ENCODE results near the gene PGAM1.
"Not testable (repeated sequence)": the region's sequence is repeated elsewhere in the genome, so short reads cannot be mapped to it uniquely, and the experiment has no call there.

PGAM1 gene

DNA sequence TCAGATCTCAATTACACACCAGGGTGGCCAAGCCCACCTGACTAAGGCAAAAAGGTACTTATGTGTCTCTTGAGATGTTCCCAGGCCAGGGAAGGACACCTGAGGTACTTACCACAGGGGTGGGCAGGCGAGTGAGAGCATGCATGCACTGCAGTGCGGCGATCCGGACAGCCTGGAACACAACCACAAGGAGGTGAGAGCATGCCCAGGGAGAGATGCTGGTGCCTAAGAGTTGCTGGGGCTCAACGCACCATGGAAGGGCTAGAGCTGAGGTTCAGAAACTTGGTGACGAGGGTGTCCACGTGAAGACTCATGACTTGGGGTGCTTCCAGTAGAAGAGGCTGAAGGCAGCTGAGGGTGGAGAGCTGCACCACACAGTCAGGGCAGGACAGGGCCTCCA lies 33.1 kb downstream of the PGAM1 start:
- Mint-ChIP-seq H3K27ac (no peak overlapping the region), H3K36me3 (ENCODE audit: low read depth) (peaks cover 41% of the 10 kb centered on the region), H3K27me3 (ENCODE audit: low read depth) (no peaks in the 10 kb centered on the region), H3K4me1 (ENCODE audit: low read depth) (peaks cover 9% of the 10 kb centered on the region), H3K9me3 (no peaks in the 10 kb centered on the region), H3K4me3 (no peak overlapping the region)

DNA sequence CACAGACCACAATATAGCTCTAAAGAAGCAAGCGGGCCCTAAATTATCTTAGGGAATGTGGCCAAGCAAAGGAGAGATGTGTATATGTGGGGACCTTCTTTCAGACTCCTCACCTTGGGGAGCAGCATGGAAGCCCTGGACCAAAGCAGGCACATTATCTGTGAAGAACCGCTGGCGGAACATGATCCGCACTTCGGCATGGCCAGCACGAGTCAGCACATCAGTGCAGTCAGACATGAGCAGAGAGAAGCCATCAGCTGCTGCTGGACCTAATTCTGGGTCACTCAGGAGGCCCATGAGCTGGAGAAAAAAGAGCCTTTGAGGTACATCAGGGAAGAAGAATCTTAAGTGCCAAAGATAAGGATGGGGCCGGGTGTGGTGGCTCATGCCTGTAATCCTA lies 33.9 kb downstream of the PGAM1 start:
- Mint-ChIP-seq H3K27ac (peak overlapping the region; percentile 33), H3K36me3 (ENCODE audit: low read depth) (peaks cover 36% of the 10 kb centered on the region)

GRCh38 chr10:97462309-97462708 lies 36.3 kb downstream of the PGAM1 start:
- H3K36me3 Mint-ChIP-seq (ENCODE audit: low read depth): peaks cover 33% of the 10 kb centered on the region

More for the DNA sequence above, 33.9 kb downstream of the PGAM1 start:
- Mint-ChIP-seq H3K27me3 (ENCODE audit: low read depth) (no peaks in the 10 kb centered on the region), H3K4me3 (no peak overlapping the region), H3K4me1 (ENCODE audit: low read depth) (peaks cover 1% of the 10 kb centered on the region), H3K9me3 (no peaks in the 10 kb centered on the region)

DNA sequence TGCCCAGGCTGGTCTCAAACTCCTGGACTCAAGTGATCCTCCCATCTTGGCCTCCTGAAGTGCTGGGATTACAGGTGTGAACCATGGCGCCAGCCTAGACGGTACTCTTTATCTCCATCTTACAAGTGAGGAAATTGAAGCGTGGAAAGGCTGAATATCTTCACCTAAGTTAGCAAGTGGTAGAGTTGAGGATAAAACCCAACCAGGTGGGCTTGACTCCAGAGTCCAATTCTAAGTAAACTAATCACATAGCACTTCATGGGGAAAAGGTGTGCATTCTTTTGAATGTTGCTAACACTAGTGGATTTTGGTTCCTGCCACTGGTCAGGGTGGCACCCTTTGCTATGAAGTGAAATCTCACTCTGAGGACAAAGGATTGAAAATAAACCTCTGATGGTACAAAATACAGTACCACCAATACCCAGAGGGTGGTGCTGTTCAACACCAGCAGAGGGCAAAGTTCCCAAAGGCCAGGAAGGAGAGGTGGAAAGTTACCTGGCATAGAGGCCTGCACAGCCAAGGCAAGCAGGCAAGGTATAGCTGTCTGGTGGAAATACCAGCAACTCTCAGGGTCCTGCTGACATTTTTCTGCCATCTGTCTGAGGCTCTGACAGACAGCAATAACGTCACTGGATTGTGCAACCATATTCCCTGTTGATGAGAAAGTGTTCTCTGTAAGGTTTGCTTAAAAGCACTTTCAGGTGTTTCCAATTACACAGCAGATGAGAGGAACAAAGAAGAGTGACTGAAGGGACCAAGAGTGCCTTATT lies 37.6 kb downstream of the PGAM1 start:
- Mint-ChIP-seq H3K9me3 (no peaks in the 10 kb centered on the region), H3K4me3 (no peak overlapping the region), H3K27ac (no peak overlapping the region), H3K27me3 (ENCODE audit: low read depth) (no peaks in the 10 kb centered on the region), H3K4me1 (ENCODE audit: low read depth) (peaks cover 1% of the 10 kb centered on the region), H3K36me3 (ENCODE audit: low read depth) (peaks cover 27% of the 10 kb centered on the region)

More at GRCh38 chr10:97462309-97462708, 36.3 kb downstream of the PGAM1 start:
- Mint-ChIP-seq H3K27ac (no peak overlapping the region), H3K4me3 (no peak overlapping the region), H3K9me3 (no peaks in the 10 kb centered on the region), H3K27me3 (ENCODE audit: low read depth) (no peaks in the 10 kb centered on the region), H3K4me1 (ENCODE audit: low read depth) (peaks cover 1% of the 10 kb centered on the region)

DNA sequence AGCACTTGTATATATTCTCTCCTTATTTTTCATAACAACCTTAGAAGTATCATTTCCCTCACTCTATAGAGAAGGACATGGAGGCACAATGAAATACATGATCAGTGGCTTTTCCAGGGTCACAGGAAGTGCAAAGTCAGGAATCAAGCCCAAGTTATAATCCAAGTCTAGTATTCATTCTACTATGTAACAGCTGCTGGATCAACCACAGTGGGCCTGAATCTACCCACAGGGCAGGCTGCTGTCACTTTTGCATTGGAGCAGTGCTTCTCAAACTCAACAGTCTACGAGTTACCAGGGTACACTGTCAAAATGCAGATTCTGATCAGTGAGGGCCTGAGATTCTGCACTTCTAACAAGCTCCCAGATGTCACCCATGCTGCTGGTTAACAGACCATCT lies 38.2 kb downstream of the PGAM1 start:
- H3K27ac Mint-ChIP-seq: no peak overlapping the region
- no peaks in the 10 kb centered on the region for H3K9me3 Mint-ChIP-seq
- H3K27me3 Mint-ChIP-seq (ENCODE audit: low read depth): no peaks in the 10 kb centered on the region
- H3K4me1 Mint-ChIP-seq (ENCODE audit: low read depth): peaks cover 1% of the 10 kb centered on the region
- no peak overlapping the region for H3K4me3 Mint-ChIP-seq
- H3K36me3 Mint-ChIP-seq (ENCODE audit: low read depth): peaks cover 29% of the 10 kb centered on the region

DNA sequence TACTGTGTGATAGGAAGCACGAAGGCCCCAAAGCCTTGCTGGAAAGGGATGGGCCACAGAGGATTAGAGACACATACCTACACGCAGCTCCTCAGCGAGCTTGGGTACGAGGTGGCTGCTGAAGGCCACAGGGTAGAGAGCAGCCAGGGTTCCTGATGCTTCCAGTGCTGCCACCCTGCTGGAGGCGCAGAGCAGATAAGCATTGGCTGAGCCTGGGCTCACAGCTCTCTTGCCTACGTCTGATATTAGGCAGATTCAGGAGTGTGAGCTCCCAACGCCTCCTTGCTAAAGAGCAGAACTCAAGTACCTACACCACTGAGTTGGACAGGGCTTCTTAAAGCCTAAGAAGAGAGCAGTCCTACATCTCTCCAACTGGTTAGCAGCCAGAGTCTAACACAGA lies 40.0 kb downstream of the PGAM1 start:
- Mint-ChIP-seq H3K27me3 (ENCODE audit: low read depth) (no peaks in the 10 kb centered on the region), H3K4me1 (ENCODE audit: low read depth) (peaks cover 1% of the 10 kb centered on the region), H3K9me3 (no peaks in the 10 kb centered on the region)

GRCh38 chr10:97466755-97467154 lies 40.8 kb downstream of the PGAM1 start:
- no peaks in the 10 kb centered on the region for H3K9me3 Mint-ChIP-seq
- peaks cover 1% of the 10 kb centered on the region for H3K4me1 Mint-ChIP-seq (ENCODE audit: low read depth)
- H3K27me3 Mint-ChIP-seq (ENCODE audit: low read depth): no peaks in the 10 kb centered on the region
- H3K36me3 Mint-ChIP-seq (ENCODE audit: low read depth): peaks cover 33% of the 10 kb centered on the region
- H3K4me3 Mint-ChIP-seq: no peak overlapping the region
- H3K27ac Mint-ChIP-seq: no peak overlapping the region

More for the DNA sequence above, 40.0 kb downstream of the PGAM1 start:
- H3K27ac Mint-ChIP-seq: no peak overlapping the region
- no peak overlapping the region for H3K4me3 Mint-ChIP-seq
- peaks cover 31% of the 10 kb centered on the region for H3K36me3 Mint-ChIP-seq (ENCODE audit: low read depth)

DNA sequence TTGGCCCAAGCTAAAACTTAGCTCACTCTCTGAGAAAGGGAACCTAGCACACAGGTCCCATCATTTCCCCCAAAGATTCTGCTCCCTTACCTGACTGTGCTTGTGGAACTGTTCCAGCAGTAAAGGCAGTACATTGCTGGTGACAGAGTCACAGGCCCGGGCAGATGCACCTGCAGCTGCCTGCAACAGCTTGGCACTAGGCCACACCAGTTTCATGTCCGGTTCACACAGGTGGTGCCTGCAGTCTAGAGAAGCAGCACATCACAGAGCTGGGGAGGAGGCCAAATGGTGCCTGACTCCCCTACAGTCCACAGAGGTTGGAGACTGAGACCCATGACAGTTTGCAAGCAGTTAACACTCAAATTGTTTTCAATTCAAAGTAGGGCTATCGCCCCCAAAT lies 42.2 kb downstream of the PGAM1 start:
- Mint-ChIP-seq H3K36me3 (ENCODE audit: low read depth) (peaks cover 35% of the 10 kb centered on the region), H3K4me1 (ENCODE audit: low read depth) (peaks cover 1% of the 10 kb centered on the region), H3K27ac (no peak overlapping the region), H3K27me3 (ENCODE audit: low read depth) (no peaks in the 10 kb centered on the region), H3K9me3 (no peaks in the 10 kb centered on the region), H3K4me3 (no peak overlapping the region)

- H3K36me3 Mint-ChIP-seq (ENCODE audit: low read depth): peaks cover 35% of the 10 kb centered on the region
- not testable (repeated sequence) for H3K27me3 Mint-ChIP-seq (ENCODE audit: low read depth); H3K9me3 Mint-ChIP-seq; H3K4me1 Mint-ChIP-seq (ENCODE audit: low read depth); H3K4me3 Mint-ChIP-seq; H3K27ac Mint-ChIP-seq
These were observed 42.8 kb downstream of the PGAM1 start for GRCh38 chr10:97468781-97469180.

DNA sequence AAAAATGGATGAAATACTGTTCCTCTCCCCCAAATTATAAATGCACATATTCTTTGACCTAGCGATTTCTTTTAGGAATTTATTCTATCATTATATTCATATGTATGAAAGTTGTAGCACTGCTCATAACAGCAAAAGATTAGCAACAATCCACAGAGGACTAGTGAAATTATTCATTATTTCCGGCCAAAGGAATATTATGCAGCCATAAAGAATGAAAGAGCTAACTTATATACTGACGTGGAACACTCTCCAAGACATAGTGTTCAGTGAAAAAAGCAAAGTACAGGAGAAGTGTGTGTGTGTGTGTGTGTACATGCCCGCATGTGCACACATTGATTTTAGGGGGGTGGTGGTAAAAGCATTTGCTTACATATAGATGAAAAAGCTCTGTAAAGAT lies 48.9 kb downstream of the PGAM1 start:
- Mint-ChIP-seq H3K27me3 (ENCODE audit: low read depth) (no peaks in the 10 kb centered on the region), H3K27ac (no peak overlapping the region), H3K4me1 (ENCODE audit: low read depth) (no peaks in the 10 kb centered on the region), H3K36me3 (ENCODE audit: low read depth) (peaks cover 50% of the 10 kb centered on the region), H3K4me3 (no peak overlapping the region), H3K9me3 (no peaks in the 10 kb centered on the region)

- H3K36me3 Mint-ChIP-seq (ENCODE audit: low read depth): peaks cover 50% of the 10 kb centered on the region
- no peaks in the 10 kb centered on the region for H3K9me3 Mint-ChIP-seq
- no peak overlapping the region for H3K27ac Mint-ChIP-seq
- no peaks in the 10 kb centered on the region for H3K27me3 Mint-ChIP-seq (ENCODE audit: low read depth)
- H3K4me3 Mint-ChIP-seq: no peak overlapping the region
- no peaks in the 10 kb centered on the region for H3K4me1 Mint-ChIP-seq (ENCODE audit: low read depth)
These were observed 50.1 kb downstream of the PGAM1 start for GRCh38 chr10:97475936-97476594.

DNA sequence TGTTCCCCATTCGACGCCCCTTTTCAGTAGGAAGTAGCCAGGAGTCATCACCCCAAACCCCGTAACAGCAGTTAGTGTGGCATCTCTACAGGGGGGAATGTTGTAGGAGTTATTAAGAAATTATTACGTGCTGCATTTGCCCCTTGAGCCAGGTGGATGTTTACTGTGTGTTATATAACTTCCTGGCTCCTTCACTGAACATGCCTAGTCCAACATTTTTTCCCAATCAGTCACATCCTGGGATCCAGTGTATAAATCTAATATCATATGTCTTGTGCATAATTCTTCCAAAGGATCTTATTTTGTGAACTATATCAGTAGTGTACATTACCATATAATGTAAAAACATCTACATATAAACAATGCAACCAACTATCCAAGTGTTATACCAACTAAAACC lies 53.4 kb downstream of the PGAM1 start:
- not testable (repeated sequence) for H3K9me3 Mint-ChIP-seq; H3K27me3 Mint-ChIP-seq (ENCODE audit: low read depth); H3K4me1 Mint-ChIP-seq (ENCODE audit: low read depth); H3K4me3 Mint-ChIP-seq; H3K27ac Mint-ChIP-seq
- H3K36me3 Mint-ChIP-seq (ENCODE audit: low read depth): peaks cover 47% of the 10 kb centered on the region

GRCh38 chr10:97479939-97480338 lies 53.9 kb downstream of the PGAM1 start:
- Mint-ChIP-seq H3K27ac (no peak overlapping the region), H3K9me3 (no peaks in the 10 kb centered on the region), H3K36me3 (ENCODE audit: low read depth) (peaks cover 42% of the 10 kb centered on the region), H3K27me3 (ENCODE audit: low read depth) (no peaks in the 10 kb centered on the region), H3K4me1 (ENCODE audit: low read depth) (no peaks in the 10 kb centered on the region), H3K4me3 (no peak overlapping the region)

- H3K27ac Mint-ChIP-seq: no peak overlapping the region
- peaks cover 2% of the 10 kb centered on the region for H3K4me1 Mint-ChIP-seq (ENCODE audit: low read depth)
- peaks cover 38% of the 10 kb centered on the region for H3K36me3 Mint-ChIP-seq (ENCODE audit: low read depth)
- H3K27me3 Mint-ChIP-seq (ENCODE audit: low read depth): no peaks in the 10 kb centered on the region
- no peaks in the 10 kb centered on the region for H3K9me3 Mint-ChIP-seq
- no peak overlapping the region for H3K4me3 Mint-ChIP-seq
These were observed 55.1 kb downstream of the PGAM1 start for GRCh38 chr10:97481071-97481470.

DNA sequence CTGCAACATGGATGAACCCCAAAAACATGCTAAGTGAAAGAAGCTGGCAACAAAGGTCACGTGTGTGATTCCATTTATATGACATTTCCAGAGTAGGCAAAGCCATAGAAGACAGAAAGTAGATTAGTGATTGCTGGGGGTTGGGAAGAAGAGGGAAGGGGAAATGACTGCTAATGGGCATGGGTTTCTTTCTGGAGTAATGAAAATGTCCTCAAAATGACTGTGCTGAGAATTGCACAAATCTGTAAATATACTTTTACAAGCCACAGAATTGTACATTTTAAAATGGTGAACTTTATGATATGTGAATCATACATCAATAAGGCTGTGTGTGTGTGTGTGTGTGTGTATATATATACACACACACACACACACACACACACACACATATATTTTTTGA lies 56.4 kb downstream of the PGAM1 start:
- H3K9me3 Mint-ChIP-seq: no peaks in the 10 kb centered on the region
- no peak overlapping the region for H3K4me3 Mint-ChIP-seq
- H3K27me3 Mint-ChIP-seq (ENCODE audit: low read depth): no peaks in the 10 kb centered on the region
- H3K36me3 Mint-ChIP-seq (ENCODE audit: low read depth): peaks cover 34% of the 10 kb centered on the region
- no peak overlapping the region for H3K27ac Mint-ChIP-seq
- peaks cover 4% of the 10 kb centered on the region for H3K4me1 Mint-ChIP-seq (ENCODE audit: low read depth)

Measured in T-helper 1 cell treated with Interleukin-12 subunit alpha and Interleukin-12 subunit beta and Interleukin-4 antibody, amounts not matched to agents 30 μg/mL and 1 μg/mL, for 36 hours (primary cell).